Measurements from ENCODE around the gene ETV7. TPM values are rescaled to one million over a fixed set of nuclear protein-coding genes. Genes with fewer than 3 reads are reported as not detected.
A peak's percentile ranks its signal among the peaks of the same experiment; 100 is the strongest.

Gene ETV7
- total RNA-seq, 6 experiments from 2014 or later: 0.19 to 4.6 (median 0.55) TPM; not detected in 1

DNA sequence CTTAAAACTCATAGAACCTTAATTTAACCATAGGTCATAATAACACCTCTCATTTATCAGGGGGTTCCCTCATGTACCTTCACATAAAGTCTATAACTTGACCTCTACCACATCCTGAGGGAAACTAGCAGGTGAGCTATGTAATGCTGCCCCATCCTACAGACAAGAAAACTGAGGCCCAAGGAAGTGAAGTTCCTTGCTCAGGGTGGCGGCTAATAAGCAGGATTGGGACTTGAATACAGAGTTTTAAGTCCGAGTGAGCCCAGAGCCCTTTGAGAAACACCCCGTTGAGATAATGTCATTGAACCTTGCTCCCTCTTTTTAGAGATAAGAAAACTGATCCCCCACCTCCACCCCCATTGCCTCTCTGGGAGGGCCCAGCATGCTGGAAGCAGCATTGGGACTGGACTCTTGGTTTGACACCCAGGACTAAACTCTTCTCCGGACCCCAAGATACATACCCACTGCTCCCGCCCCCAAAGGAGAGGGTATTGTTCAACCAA, 51.2 kb downstream of the ETV7 start:
- DNase-seq (no peak), ATAC-seq (no peak)
- no peaks in the 10 kb centered on the region for H3K36me3 ChIP-seq
- no peaks in the 10 kb centered on the region for H3K9me3 ChIP-seq
- intact Hi-C loops (cut with DNase I): no loop called here
- TF ChIP-seq POLR2A (IDR thresholded peaks at IDR 0.05): no peak
- TF ChIP-seq, protein P1, sequence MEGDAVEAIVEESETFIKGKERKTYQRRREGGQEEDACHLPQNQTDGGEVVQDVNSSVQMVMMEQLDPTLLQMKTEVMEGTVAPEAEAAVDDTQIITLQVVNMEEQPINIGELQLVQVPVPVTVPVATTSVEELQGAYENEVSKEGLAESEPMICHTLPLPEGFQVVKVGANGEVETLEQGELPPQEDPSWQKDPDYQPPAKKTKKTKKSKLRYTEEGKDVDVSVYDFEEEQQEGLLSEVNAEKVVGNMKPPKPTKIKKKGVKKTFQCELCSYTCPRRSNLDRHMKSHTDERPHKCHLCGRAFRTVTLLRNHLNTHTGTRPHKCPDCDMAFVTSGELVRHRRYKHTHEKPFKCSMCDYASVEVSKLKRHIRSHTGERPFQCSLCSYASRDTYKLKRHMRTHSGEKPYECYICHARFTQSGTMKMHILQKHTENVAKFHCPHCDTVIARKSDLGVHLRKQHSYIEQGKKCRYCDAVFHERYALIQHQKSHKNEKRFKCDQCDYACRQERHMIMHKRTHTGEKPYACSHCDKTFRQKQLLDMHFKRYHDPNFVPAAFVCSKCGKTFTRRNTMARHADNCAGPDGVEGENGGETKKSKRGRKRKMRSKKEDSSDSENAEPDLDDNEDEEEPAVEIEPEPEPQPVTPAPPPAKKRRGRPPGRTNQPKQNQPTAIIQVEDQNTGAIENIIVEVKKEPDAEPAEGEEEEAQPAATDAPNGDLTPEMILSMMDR (IDR thresholded peaks at IDR 0.05): no peak
- no peak overlapping the region for H3K27ac ChIP-seq
- H3K27me3 ChIP-seq: no peaks in the 10 kb centered on the region
- 40% methylated on average over 3 of the region's 5 CpGs for WGBS (ENCODE audit: insufficient coverage, low coverage, low lambda C conversion rate, missing lambda C conversion rate)
- peaks cover 0 to 7% (median 3%) of the 10 kb centered on the region in 4 donors for H3K4me1 ChIP-seq
- H3K4me3 ChIP-seq: no peak overlapping the region

DNA sequence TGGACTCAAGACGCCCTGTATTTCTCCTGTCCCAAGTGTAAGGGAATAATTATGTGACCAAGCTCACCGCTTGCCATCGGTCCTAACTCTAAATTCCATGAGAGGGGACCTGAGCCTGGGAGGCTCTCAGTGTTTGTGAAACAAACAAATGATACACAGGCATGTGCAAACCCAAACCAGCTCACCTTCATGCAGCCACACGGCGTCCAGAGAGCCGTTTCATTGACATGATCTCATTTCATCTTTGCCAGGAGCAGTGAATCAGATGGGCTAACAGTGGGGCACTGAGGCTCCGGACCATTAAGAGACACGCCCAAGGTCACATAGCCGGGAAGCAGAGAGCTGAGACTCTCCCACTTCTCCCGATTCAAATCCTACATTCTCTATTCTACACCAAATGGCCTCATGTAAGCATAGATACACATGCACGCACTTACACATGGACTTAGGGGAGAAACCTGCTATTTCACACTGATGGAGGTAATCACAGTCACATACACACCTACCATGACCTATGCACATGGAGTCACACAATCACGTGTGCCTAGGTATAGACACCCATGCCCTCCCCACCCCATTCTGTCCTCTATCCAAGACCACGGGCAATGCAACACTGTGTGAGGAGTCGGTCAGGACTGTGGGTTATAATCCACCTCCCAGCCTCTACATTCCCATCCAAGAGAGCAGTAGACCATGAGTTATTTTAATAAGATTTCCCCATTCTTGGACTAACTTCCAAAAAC, 51.8 kb downstream of the ETV7 start:
- DNase-seq (no peak), ATAC-seq (peak in 1 of 4 donors; percentile 51)
- no peak for TF ChIP-seq POLR2A (IDR thresholded peaks at IDR 0.05)
- TF ChIP-seq, protein P1 (IDR thresholded peaks at IDR 0.05): no peak
- H3K27me3 ChIP-seq: no peaks in the 10 kb centered on the region
- WGBS (ENCODE audit: insufficient coverage, low coverage, low lambda C conversion rate, missing lambda C conversion rate): 37% methylated on average over 8 of the region's 14 CpGs
- no peak overlapping the region for H3K27ac ChIP-seq
- no peak overlapping the region for H3K4me3 ChIP-seq
- H3K9me3 ChIP-seq: no peaks in the 10 kb centered on the region
- H3K36me3 ChIP-seq: no peaks in the 10 kb centered on the region
- intact Hi-C loops (cut with DNase I): no loop called here
- H3K4me1 ChIP-seq: peaks cover 0 to 4% (median under 1%) of the 10 kb centered on the region in 4 donors

DNA sequence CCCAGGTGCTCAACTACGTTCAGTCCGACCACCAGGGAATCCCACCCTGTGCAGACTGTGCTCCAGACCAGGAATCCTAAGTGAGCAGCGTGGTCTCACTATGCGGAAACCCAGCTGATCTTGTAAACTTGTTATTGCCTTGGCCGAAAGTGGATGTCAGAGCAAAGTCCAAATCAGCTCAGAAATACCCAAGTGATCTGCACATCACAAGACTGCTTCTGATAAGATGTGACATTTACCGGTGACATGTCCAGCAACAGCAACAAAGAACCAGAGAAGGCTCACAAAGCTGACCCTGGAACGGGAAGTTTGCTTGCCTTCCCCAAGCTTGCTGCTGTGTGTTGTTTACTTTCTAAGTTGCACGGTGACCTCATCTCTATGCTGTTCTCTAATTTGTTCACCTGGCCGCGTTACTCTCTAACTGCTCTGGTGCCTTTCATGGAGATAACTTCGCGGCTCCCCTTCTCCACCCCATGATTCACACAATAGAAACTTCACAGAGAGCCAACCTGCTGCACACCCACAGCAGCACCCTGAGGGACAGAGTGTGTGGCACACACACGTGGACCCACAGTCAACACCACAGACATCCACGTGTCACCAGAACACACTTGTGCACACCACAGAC, 52.5 kb downstream of the ETV7 start:
- no peak overlapping the region for H3K27ac ChIP-seq
- WGBS (ENCODE audit: insufficient coverage, low coverage, low lambda C conversion rate, missing lambda C conversion rate): 39% methylated on average over 12 of the region's 14 CpGs

DNA sequence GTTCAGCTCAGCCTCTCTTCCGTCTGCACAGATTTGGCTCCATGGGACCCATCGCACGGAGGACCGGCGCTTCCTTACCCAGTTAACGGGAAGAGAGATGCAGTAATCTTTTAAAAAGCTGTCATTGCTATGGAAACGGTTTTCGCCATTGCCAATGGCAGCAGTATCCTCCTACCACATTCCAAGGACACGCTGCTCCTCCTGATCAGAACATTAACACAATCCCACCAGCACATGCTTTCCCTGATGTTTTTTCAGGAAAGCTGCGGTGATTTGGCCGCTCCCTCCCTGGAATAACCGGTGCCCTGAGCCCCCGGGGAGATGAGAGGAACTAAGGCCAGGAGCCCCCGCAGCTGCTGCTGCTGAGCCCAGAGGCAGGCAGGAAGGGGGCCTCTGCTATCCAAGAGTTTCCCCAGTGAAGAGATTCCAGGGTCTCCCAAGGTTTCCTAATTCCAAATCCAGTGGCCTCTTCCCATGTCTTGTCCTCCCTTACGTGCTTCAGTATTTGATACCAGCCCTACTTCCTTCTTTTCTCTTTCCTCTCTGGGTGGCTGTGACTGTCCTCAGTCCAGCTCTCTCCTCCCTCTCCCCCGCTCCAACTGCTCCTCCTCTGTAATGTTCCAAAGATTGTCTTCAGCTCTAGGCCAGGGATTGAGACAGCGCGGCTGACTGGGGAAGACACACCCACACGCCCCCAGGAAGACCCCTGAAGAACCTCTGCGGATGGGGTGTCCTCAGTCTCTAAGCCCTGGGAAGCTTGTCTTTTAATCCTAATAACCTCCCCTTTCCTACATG, 53.3 kb downstream of the ETV7 start:
- no peak overlapping the region for H3K4me3 ChIP-seq
- H3K27ac ChIP-seq: no peak overlapping the region

More for the DNA sequence above, 52.5 kb downstream of the ETV7 start:
- DNase-seq: no peak
- intact Hi-C loops (cut with DNase I): no loop called here
- no peaks in the 10 kb centered on the region for H3K4me1 ChIP-seq
- no peaks in the 10 kb centered on the region for H3K27me3 ChIP-seq
- no peaks in the 10 kb centered on the region for H3K36me3 ChIP-seq
- peak in 2 of 4 donors; percentile 45 to 88 for ATAC-seq
- H3K4me3 ChIP-seq: no peak overlapping the region
- no peak for TF ChIP-seq POLR2A (IDR thresholded peaks at IDR 0.05)
- TF ChIP-seq, protein P1 (IDR thresholded peaks at IDR 0.05): no peak
- no peaks in the 10 kb centered on the region for H3K9me3 ChIP-seq

More for the DNA sequence above, 53.3 kb downstream of the ETV7 start:
- Histone ChIP-seq H3K36me3 (no peaks in the 10 kb centered on the region), H3K27me3 (no peaks in the 10 kb centered on the region), H3K4me1 (no peaks in the 10 kb centered on the region), H3K9me3 (no peaks in the 10 kb centered on the region)
- no peak for ATAC-seq
- TF ChIP-seq POLR2A (IDR thresholded peaks at IDR 0.05): no peak
- TF ChIP-seq, protein P1 (IDR thresholded peaks at IDR 0.05): no peak
- no peak for DNase-seq
- intact Hi-C loops (cut with DNase I): no loop called here
- WGBS (ENCODE audit: insufficient coverage, low coverage, low lambda C conversion rate, missing lambda C conversion rate): 51% methylated on average over 14 of the region's 20 CpGs

Data from right lobe of liver (tissue), 6 donors.